Peyer's patch (tissue), 4 donors: ENCODE measurements around the gene SMIM38. TPM values are rescaled to one million over a fixed set of nuclear protein-coding genes. Genes with fewer than 3 reads are reported as not detected.

Source experiments
- DNase-seq, 3 donors: peaks; one replicate each; pipeline ENCODE4 v3.0.0-alpha.2; 2017 to 2019
- H3K27ac ChIP-seq, 4 donors: fragments of 200-600 bp; sonication (generic); one replicate each; pipeline ENCODE4 v1.5.1; 2016 to 2019
- H3K27me3 ChIP-seq, 2 donors: fragments of 200-600 bp; sonication (generic); one replicate each; pipeline ENCODE4 v1.5.1; 2019
- H3K36me3 ChIP-seq, 3 donors: fragments of 200-600 bp; sonication (generic); one replicate each; pipeline ENCODE4 v1.5.1; 2016 to 2019
- H3K4me1 ChIP-seq, 4 donors: fragments of 200-600 bp; sonication (generic); one replicate each; pipeline ENCODE4 v1.5.1; 2016 to 2019
- H3K4me3 ChIP-seq, 4 donors: fragments of 200-600 bp; sonication (generic); 1 replicate in 3 of 4; 2 replicates in 1 of 4; pipeline ENCODE4 v1.5.1; 2016 to 2019; ENCODE audit warnings: mild to moderate bottlenecking in 1 of 4
- H3K9me3 ChIP-seq, 4 donors: fragments of 200-600 bp; sonication (generic); one replicate each; pipeline ENCODE4 v1.5.1; 2016 to 2019; ENCODE audit warnings: mild to moderate bottlenecking in 1 of 4
- POLR2A ChIP-seq, 2 donors: fragments of 450-650 bp; IDR thresholded peaks; one replicate each; pipeline ENCODE4 v1.5.1; 2017; ENCODE audit warnings: antibody characterized with exemption in 2 of 2, mild to moderate bottlenecking in 2 of 2, moderate library complexity in 2 of 2
- total RNA-seq, 4 donors: library from RNA; depleted of rRNA; stranded (reverse); fragments of >200 nt; gene quantifications; one replicate each; pipeline ENCODE4 v1.1.0, GENCODE V29; 2016
- TF ChIP-seq, protein P1 (sequence below), 6 experiments: fragments of 450-650 bp in 4 of 6; fragments of 200-600 bp in 2 of 6; sonication (generic) in 1 of 6; IDR thresholded peaks; one replicate each; pipeline ENCODE4 v1.5.1; 2017 to 2019; ENCODE audit warnings: antibody characterized with exemption in 6 of 6, mild to moderate bottlenecking in 3 of 6, moderate library complexity in 1 of 6

The SMIM38 gene
- total RNA-seq, 4 donors from 2014 or later, result 0.95 to 2.8 TPM; not detected in 2

GRCh38 chr11:69173925-69174581 is 18.3 kb downstream of the SMIM38 start:
- no peak overlapping the region for H3K27ac ChIP-seq
- no peaks in the 10 kb centered on the region for H3K9me3 ChIP-seq
- no peaks in the 10 kb centered on the region for H3K27me3 ChIP-seq
- no peak for TF ChIP-seq POLR2A (IDR thresholded peaks at IDR 0.05)
- TF ChIP-seq, protein P1, sequence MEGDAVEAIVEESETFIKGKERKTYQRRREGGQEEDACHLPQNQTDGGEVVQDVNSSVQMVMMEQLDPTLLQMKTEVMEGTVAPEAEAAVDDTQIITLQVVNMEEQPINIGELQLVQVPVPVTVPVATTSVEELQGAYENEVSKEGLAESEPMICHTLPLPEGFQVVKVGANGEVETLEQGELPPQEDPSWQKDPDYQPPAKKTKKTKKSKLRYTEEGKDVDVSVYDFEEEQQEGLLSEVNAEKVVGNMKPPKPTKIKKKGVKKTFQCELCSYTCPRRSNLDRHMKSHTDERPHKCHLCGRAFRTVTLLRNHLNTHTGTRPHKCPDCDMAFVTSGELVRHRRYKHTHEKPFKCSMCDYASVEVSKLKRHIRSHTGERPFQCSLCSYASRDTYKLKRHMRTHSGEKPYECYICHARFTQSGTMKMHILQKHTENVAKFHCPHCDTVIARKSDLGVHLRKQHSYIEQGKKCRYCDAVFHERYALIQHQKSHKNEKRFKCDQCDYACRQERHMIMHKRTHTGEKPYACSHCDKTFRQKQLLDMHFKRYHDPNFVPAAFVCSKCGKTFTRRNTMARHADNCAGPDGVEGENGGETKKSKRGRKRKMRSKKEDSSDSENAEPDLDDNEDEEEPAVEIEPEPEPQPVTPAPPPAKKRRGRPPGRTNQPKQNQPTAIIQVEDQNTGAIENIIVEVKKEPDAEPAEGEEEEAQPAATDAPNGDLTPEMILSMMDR (IDR thresholded peaks at IDR 0.05), result no peak
- no peaks in the 10 kb centered on the region for H3K4me1 ChIP-seq
- DNase-seq, result no peak
- H3K36me3 ChIP-seq, result no peaks in the 10 kb centered on the region
- H3K4me3 ChIP-seq, result no peak overlapping the region

DNA sequence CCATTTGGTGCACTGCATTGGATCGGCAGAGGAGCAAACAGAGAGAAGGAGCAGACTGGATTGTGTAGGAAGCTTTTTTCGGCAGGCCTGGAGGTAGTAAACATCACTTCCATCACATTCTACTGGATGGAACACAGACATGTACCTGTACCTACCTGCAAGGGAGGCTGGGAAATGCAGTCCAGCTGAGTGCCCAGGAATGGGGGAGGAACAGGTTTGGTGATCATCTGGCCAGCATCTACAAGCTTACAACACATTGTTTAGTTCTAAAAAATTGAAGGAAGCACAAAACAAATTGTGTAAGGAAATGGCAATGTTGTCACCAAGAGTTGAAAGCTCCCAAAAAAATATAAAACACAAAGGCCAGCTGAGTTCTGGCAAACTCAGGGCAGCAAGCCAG is 19.1 kb downstream of the SMIM38 start:
- DNase-seq, result no peak
- TF ChIP-seq, protein P1 (IDR thresholded peaks at IDR 0.05), result no peak
- no peak for TF ChIP-seq POLR2A (IDR thresholded peaks at IDR 0.05)
- no peaks in the 10 kb centered on the region for H3K27me3 ChIP-seq

DNA sequence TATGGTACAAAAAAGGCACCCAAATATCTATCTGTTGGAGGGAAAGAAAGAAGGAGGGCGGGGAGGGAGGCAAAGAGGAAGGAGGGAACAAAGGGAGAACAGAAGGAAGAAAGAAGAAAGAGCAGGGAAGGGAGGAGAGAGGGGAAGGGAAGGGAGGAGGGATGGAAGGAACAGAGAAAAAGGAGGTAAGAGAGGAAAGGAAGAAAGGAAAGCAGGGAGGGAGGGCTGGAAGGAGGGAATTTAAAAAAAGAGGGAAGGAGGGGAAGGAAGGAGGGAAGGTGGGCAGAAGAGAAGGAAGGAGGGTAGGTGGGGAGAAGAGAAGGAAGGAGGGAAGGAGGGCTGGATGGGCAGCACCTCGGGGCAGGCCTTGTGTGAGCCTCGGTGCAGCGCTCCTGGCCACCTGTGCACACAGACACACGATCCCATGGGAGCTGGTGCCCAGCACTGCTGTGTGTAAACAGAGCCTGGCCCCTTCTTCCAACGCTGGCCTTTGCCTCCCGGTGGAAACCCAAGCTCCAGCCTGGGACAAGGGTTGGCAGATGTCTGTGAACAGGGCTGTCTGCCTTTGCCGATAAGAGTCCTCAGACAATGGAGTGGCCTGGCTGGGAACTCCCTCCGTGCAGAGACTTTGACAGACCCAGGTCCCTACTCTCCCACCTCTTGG is 23.2 kb downstream of the SMIM38 start:
- H3K36me3 ChIP-seq, result no peaks in the 10 kb centered on the region
- no peak for DNase-seq
- no peak for TF ChIP-seq POLR2A (IDR thresholded peaks at IDR 0.05)
- TF ChIP-seq, protein P1 (IDR thresholded peaks at IDR 0.05), result no peak
- H3K27ac ChIP-seq, result no peak overlapping the region
- H3K9me3 ChIP-seq, result no peaks in the 10 kb centered on the region
- H3K4me1 ChIP-seq, result no peaks in the 10 kb centered on the region
- no peaks in the 10 kb centered on the region for H3K27me3 ChIP-seq
- H3K4me3 ChIP-seq, result no peak overlapping the region

More for the DNA sequence above, 19.1 kb downstream of the SMIM38 start:
- no peaks in the 10 kb centered on the region for H3K9me3 ChIP-seq
- no peak overlapping the region for H3K4me3 ChIP-seq
- no peaks in the 10 kb centered on the region for H3K4me1 ChIP-seq
- no peaks in the 10 kb centered on the region for H3K36me3 ChIP-seq
- no peak overlapping the region for H3K27ac ChIP-seq

GRCh38 chr11:69180226-69180625 is 24.5 kb downstream of the SMIM38 start:
- Histone ChIP-seq H3K27ac (no peak overlapping the region), H3K4me3 (no peak overlapping the region), H3K9me3 (no peaks in the 10 kb centered on the region), H3K27me3 (no peaks in the 10 kb centered on the region), H3K36me3 (no peaks in the 10 kb centered on the region), H3K4me1 (no peaks in the 10 kb centered on the region)
- DNase-seq, result no peak
- no peak for TF ChIP-seq POLR2A (IDR thresholded peaks at IDR 0.05)
- TF ChIP-seq, protein P1 (IDR thresholded peaks at IDR 0.05), result no peak

DNA sequence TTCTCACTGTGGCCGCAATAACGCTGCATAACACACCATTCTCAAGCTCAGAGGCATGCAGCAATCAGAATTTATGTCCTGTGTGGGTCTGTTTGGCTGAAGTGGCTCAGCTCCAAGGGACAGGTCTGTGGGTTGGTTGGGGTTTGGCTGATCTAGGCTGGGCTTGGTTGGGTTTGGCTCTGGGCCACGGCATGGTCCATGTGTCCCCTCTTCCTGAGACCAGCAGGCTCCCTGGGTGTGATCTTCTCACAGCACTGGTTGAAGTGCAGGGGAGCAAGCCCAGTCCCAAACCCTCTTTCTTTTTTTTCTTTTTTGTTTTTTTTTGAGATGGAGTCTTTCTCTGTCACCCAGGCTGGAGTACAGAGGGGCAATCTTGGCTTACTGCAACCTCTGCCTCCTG is 25.0 kb downstream of the SMIM38 start:
- no peak overlapping the region for H3K4me3 ChIP-seq
- DNase-seq, result no peak
- no peaks in the 10 kb centered on the region for H3K36me3 ChIP-seq
- H3K4me1 ChIP-seq, result no peaks in the 10 kb centered on the region
- no peaks in the 10 kb centered on the region for H3K27me3 ChIP-seq
- no peaks in the 10 kb centered on the region for H3K9me3 ChIP-seq
- TF ChIP-seq POLR2A (IDR thresholded peaks at IDR 0.05), result no peak
- TF ChIP-seq, protein P1 (IDR thresholded peaks at IDR 0.05), result no peak
- H3K27ac ChIP-seq, result no peak overlapping the region
